Skin of body (tissue), 2 donors: ENCODE results near the gene MLANA. TPM values are rescaled to one million over a fixed set of nuclear protein-coding genes. Genes with fewer than 3 reads are reported as not detected.
A peak's percentile ranks its signal among the peaks of the same experiment; 100 is the strongest.
"Not testable (repeated sequence)": the region's sequence is repeated elsewhere in the genome, so short reads cannot be mapped to it uniquely, and the experiment has no call there.

Experiments used
- DNase-seq: peaks from one replicate; lab custom pipeline; 2025; lab: John Stamatoyannopoulos, UW
- total RNA-seq: library from RNA; depleted of rRNA; stranded (reverse); fragments of >200 nt; gene quantifications from one replicate; pipeline ENCODE4 v1.2.3, GENCODE V29; 2014

MLANA gene
- total RNA-seq, 1 donor from 2014 or later: 6.5 TPM

DNA sequence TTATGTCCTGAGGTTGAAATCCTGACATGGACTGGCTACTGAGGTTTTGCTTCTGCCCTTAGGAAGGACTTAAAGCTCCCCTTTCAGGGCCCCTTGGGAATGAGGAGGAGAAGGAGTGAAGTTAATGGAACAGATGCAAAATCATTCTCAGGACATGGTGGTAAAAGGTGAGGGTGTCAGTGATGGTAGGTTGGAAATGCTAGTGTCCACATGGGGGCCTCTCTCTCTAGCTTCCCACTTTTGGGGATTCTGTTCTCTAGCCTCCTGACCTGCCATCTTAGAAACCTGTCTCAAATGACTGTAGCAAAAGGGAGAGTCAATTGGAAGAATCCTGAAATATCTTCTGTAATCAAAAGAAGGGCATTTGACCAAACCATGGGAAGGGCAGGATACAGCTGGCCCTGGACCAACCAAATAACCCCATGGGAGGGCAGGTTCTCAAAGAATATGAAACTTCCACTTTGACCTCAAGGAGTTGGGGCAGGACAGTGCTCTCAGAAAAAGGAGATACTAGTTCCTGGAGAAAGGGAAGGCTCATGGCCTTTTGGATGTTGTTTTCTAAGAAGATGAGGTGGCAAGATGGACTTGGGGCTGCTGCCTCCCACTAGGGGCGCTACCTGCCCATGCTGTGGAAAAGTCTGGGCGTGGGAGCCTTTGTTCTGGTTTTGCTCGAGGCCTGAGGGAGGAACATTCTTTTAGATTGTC is 21.2 kb upstream of the MLANA start:
- no peak for DNase-seq

DNA sequence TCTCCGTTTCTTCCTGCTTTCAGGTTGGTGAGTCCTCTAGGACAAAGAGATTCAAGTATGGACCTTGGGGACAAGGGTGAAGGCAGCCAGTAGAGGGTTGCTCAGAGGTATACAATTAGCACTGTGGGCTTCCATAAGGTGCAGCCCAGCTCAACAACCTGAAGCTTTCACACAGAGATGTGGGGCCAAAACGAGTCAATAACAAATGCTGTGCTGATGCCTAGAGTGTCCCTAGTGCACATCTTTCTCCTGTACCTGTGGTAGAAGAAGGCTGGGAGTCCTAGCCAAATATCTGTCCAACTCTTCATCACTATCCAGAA is 20.7 kb upstream of the MLANA start:
- no peak for DNase-seq

DNA sequence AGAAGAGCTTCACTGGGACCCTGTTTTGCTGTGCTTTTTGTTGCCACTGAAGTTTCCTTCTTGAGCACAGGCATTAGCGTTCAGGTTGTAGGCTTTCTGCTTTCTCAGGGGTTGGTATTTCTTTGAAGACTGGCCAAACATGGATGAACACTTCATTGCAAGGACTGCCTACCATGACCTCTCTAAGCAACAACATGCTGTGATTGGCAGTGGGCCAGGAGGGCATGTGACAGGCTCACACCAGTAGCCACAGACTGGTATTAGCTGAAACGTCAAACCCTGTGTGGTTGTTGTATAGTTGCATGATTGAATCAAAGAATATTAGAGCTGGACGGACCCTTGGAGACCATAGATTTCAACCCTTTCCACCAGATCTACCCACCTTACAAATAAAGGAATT is 20.0 kb upstream of the MLANA start:
- DNase-seq: no peak

DNA sequence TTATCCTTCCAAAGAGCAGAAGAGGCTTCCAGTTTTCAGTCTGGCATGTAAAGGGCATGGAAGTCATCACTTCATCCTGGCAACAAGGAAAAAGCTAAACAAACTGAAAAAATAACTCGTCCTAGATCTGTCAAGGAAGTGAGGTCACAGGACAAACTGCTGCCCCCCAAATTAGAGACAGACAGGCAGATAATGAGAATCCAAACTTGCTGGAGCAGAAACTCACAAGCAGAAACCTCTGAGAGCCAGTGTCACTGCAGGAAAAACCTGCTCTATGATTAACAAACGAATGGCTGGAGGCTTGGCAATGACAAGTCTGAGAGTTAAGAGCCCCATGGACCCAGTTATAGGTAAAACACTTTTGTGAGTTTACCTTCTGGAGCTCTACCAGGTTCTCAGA is 18.9 kb upstream of the MLANA start:
- DNase-seq: no peak

DNA sequence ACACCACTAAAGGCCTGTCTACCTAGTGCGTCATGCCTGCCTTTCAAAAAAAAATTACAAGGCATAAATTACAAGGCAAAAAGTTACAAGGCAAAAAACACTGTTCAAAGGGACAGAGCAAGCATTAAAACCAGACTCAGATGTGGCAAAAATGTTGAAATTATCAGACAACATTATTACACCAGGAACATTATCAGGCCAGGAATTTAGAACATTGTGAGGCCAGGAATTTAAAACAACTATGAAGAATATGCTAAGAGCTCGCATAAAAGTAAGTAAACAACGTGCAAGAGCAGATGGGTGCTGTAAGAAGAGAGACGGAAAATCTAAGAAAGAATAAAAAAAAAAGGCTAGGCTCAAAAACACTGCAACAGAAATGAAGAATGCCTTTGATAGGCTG is 18.2 kb upstream of the MLANA start:
- no peak for DNase-seq

DNA sequence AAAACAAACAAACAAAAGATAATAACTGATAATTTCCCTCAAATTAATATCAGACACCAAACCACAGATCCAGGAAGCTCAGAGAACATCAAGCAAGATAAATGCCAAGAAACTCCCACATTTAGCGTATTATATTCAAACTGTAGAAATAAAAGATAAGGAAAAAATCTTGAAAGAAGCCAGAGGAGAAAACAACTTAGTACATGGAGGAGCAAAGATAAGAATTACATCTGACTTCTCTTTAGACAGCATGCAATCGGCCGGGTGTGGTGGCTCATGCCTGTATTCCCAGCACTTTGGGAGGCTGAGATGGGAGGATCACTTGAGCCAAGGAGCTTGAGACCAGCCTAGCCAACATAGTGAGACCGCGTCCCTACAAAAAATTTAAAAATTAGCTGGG is 17.2 kb upstream of the MLANA start:
- no peak for DNase-seq

DNA sequence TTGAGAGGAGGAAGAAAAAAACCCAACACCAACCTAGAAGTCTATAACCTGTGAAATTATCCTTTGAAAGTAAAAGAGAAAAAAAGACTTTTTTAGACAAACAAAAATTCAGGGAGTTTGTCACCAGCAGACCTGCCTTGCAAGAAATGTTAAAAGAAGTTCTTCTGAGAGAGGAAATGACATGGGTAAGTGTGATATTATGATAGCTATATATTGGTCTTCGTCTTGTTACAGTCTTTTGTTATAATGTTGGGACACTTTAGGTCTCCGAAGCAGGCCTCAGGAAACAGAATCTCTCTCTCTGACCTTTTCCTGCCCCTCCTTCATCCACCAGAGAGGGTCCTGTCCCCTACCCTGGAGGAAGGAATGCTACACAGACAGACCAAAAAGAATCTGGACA is 16.6 kb upstream of the MLANA start:
- DNase-seq: no peak

DNA sequence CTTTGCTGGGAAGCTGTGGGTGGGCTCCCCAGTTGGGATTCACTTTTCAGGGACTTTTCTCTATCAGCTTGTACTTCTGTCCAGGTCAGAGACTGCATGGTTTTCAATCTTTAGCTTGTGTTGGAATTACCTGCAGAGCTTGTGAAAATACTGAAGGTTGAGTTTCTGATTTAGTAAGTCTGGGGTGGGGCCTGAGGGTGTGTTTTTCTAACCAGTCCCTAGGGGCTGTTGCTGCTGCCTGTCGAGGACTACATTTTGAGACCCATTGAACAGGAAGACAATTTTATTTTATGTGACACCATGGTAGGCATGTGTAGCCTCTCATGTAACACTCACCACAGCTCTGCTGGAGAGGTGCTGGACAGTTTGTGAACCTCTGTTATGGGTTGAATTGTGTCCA is 14.7 kb upstream of the MLANA start:
- no peak for DNase-seq

DNA sequence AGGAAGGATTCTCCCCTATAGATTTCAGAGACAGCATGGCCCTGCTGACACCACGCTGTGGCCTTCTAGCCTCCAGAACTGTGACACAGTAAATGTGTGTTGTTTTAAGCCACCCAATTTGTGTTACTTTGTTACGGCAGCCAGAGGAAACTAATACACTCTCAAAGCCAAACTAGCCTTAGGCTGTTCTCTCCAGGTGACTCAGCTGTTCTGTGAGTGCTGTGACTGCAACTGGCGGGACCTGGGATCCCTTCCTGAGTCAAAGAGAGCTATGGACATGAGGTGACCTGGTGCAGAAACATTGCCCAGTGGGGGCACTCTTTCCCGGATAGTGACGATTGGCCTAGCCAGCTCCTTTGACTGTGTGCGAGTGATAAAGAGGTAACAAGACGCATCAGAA is 14.0 kb upstream of the MLANA start:
- DNase-seq: no peak

DNA sequence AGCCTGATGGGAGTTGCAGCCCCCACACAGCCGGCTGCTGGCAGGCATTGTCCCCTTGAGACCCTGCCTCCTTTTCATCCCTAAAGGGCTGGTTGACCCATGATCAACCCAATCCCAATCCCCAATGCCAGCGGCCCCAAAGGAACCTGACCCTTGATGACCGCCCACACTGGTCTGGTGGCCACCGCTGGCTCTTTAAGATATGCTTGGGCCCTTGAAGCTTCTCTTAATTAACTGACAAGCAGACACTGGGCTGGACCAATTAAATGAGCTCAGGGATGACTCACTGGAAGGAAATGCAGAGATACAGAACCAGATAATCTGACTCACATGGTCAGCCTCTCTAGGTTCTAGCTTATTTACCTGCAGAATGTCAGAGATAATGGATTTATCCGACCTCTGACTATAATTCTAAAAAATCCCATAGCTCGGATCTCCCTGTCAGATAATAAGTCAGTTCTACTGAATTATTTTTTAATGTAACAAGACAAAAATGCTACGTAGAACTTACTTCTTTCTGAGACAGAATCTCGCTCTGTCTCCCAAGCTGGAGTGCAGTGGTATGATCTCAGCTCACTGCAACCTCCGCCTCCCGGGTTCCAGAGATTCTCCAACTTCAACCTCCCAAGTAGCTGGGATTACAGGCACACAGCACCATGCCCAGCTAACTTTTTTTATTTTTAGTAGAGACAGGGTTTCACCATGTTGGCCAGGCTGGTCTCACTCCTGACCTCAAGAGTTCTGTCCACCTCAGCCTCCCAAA is 11.1 kb upstream of the MLANA start:
- DNase-seq: no peak

DNA sequence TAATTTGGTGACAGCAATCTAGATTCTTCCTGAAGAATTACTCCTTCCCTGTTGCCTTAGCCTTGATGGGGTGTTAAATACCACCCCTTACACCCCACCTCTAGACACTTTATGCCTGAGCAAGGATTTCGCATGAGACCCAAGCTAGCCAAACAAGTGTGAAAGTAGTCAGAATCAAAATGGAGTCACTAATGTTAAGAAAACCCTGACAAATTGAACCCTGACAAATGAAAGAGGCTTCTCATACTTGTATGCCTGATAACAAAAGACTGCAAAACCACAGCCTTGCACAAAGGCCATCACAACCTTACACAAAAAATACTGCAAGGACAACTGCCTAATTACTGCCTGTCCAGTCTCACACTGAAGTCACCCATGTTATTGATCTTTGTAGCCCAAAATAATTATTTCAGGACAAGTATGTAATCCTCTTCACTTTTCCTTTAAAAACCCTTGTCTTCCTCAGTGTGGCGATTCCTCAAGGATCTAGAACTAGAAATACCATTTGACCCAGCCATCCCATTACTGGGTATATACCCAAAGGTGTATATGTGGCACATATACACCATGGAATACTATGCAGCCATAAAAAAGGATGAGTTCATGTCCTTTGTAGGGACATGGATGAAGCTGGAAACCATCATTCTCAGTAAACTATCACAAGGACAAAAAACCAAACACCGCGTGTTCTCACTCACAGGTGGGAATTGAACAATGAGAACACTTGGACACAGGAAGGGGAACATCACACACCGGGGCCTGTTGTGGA is 8.3 kb upstream of the MLANA start:
- DNase-seq: not testable (repeated sequence)

DNA sequence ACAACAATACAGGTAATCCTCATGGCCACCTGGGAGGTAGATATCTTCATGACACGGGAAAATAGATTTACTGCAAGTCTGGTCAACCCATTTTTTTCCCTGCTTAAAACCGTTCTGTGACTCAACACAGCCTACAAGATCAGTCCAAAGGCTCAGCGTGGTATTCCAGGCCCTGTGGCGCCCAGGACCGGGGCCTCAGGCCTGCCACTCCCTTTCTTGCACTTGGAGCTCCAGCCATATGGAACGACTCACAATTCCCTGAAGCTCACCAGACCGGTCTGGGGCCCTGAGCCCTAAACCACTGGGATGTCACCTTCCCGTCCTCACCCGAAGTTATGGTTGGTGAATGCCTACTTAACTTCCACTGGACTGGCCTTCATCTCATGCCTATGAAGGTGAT is 6.5 kb upstream of the MLANA start:
- no peak for DNase-seq

DNA sequence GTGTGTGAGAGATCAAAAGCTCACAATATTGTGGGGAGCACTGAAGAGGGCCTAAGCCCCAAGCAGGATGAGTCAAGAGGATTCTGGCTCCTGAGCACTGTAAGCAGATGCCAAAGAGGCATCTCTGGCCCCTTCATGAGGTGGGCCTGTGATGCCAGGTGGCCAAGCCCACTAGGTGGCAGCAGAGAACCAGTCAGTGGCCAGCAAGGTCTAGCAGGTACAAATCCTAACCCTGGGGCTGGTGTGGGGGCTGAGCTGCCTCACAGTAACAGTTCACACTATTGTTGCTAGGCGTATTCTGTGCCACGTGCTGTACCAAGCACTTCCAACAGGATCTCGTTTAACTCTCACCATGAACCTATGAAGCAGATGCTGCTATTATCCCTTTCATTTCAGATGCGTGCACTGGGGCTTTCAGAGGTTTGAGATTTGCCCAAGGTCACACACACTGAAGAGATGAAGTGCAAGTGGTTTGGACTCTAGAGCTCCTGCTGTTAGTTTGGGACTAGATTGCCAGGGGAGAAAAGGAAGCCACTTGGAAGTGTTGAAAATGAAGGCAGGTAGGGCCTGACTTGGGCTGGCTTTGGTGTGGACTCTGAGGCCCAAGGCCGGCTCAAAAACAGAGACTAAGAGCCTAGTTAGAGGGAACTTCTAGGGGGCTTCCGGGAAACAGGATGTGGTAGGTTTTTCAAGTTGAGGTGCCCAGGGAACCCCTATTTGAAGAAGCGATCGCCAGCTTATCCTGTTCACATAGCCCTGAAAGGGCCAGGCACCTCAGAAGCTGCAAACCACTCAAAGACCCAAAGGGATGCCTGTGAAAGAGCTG is 4.4 kb upstream of the MLANA start:
- no peak for DNase-seq

DNA sequence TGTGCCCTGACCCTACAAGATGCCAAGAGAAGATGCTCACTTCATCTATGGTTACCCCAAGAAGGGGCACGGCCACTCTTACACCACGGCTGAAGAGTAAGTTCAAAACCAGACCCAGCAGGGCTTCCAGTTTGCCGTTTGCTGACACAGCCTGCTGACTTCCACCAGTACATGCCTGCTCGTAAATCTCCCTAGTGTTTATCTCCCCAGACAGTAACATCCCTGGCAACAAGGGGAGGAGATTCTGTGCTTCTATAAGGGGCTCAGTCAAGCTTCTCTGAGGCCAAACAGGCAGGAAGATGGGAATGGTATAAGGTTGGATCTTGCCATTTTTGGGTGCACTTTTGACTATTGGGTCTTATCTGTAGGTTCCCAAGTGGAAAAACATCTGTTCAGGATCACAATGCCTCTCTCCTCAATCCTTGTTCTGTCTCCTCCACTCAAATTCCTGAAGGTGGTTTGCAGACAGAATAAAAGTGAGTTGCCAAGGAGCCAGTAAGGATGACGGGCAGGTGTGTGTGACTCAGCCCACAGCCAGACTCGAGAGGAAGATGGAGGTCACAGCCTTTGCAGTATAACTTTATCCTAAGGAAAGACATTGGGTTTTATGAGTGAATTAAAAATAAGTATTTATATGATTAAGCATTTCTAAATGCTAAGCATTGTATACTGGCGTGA is 1.9 kb downstream of the MLANA start:
- no peak for DNase-seq

DNA sequence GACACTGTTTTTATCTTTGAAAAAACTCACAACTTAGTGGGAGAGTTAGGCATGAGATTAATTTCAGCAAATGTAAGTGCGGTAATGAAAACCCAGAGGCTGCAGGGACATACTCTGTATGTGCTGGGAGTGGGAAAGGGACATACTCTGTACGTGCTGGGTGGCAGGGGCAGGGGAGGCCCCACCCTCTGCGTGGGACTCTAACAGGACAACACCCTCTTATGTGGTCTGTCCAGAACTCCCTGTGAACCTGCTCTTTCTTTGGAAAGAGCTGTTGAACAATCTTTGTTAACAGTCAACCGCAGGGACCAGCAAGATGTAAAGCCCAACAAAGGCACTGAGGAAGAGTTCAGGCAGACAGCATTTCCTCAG is 2.4 kb downstream of the MLANA start:
- DNase-seq: no peak

DNA sequence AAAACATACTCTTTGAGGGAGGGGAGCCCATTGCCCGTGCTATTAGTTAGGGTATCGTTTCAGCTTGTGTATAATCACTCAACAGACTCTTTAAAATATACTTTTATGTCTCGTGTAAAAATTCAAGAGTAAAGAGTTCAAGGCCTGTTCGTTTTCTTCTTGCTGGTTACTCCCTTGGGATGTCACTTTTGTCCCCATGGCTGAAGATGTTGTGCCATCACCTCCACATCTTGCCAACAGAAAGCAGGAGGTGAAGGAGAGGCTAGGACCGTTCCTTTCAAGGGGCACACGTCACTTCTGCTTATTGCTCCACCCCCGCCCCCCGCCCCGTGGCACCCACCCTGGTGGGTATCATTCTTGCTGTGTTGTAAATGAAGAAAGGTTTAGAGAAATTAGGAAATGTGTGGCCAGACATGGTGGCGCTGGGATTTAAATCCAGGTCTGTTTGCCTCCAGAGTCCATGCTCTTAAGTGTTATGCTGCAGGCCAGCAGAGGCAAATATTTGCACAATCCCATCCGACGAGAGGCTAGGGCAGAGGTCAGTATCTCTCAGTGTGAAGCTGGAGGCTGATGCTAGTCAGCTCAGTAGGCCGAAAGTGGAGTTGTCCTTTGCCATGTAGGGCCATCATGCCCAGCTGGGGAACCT is 3.0 kb downstream of the MLANA start:
- no peak for DNase-seq

DNA sequence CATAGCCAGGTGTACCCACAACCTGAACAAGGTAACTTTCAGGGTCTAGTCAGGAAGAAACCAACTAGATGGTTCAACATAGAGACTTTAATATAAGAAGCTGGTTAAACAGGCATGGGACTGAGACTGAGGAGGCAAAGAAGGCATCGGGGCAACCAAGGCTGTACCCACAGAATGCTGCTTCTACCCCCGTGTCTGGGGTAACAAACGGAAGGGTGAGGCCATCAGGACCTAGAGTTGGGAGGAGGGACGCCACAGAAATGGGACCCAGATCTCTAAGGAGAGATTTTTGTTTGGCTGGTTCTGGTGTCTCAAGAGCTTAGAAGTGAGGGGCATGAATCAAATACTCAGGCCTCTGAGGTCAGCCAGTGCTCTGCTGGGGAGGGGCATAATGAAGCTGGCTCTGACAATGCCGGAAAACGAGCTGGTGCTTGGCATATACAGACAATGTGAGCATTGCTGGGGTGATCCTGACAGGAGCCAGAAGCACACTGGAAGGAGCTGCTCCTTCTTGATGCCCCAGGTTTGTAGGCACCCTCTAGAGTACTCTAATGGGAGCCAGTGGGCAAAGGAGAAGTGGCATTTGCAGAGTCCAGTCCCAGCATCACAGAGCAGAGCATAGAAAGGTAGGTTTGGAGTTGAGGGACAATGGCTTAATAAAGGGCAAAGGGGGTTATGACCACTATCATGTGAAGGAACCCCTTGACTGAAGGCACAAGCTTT is 3.7 kb downstream of the MLANA start:
- DNase-seq: no peak

DNA sequence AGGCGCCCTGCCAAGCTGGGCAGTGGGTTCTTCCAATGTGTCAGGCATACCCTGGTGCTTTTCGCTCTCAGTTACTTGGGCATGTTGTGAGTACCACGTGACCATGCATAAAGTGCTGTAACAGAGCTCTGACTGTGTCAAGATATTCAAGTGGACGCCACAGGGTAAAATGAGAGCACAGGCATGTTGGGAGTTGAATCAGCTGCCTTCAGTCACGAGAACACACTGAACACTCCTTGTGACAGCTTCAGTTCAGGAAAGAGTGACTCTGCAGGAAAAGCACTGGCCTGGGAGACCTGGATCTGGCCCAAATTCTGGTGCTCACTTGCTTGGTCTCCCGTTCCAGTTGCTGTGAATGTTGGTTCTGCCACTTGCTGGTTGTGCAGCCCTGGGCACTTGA is 5.1 kb downstream of the MLANA start:
- peak; percentile 1 for DNase-seq

DNA sequence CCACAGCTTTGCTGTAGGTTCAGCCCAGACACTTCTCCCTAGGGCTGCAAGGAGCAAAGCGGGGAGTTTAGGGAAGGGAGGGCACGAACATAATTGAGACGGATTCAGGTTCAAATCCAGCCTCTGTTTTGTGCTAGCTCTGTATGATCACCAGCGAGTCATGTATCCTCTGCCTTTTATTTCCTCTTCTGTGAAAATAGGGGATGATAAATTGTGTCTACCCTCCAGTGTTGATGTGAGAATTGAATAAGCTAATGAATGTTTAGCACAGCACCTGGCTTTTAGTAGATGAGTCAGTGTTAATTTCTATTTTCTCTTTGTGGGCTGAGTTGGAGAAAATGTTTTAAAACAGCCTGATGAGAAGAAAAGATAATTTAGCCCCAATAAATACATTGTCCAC is 6.2 kb downstream of the MLANA start:
- no peak for DNase-seq

DNA sequence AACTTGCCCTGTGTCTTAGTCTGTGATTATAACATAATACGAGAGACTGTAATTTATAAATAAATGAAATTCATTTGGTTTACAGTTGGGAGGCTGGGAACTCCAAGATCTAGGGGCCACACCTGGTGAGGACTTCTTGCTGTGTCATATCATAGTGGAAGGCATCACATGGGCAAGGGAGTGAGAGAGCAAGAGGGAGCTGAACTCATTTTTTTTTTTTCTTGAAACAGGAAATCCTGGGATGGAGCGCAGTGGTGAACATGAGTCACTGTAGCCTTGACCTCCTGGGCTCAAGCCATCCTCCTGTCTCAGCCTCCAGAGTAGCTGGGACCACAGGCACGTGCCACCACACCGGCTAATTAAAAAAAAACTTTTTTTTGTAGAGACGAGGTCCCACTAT is 7.2 kb downstream of the MLANA start:
- DNase-seq: no peak
